GM12878 (cell line): ENCODE data around the gene NCOA6. TPM values are rescaled to one million over a fixed set of nuclear protein-coding genes. Genes with fewer than 3 reads are reported as not detected.

Experiments
- BACH1 ChIP-seq: fragments of 450-650 bp; IDR thresholded peaks from 2 replicates; pipeline ENCODE4 v1.6.1; 2017; ENCODE audit warnings: mild to moderate bottlenecking, borderline replicate concordance
- BRCA1 ChIP-seq: IDR thresholded peaks from 2 replicates; pipeline ENCODE4 v1.6.1; 2011; ENCODE audit warnings: low read depth, low read length, improper control_type of control experiment
- EP300 ChIP-seq, 2 experiments: fragments of 150-350 bp in 1 of 2; IDR thresholded peaks; 2 replicates each; pipeline ENCODE4 v1.6.1; 2011 to 2012; ENCODE audit warnings: low read depth in 2 of 2, low read length in 2 of 2, borderline replicate concordance in 1 of 2, improper control_type of control experiment in 1 of 2, inconsistent platforms in 1 of 2; ENCODE audit not compliant: control insufficient read depth in 1 of 2
- FOXK2 ChIP-seq: fragments of 450-650 bp; IDR thresholded peaks from 2 replicates; pipeline ENCODE4 v1.6.1; 2017; ENCODE audit warnings: mild to moderate bottlenecking, moderate library complexity
- MTA3 ChIP-seq: IDR thresholded peaks from 2 replicates; pipeline ENCODE4 v1.6.1; 2012; ENCODE audit warnings: low read length, inconsistent platforms, borderline replicate concordance
- MYC ChIP-seq: IDR thresholded peaks from 2 replicates; pipeline ENCODE4 v1.6.1; 2011; ENCODE audit warnings: mild to moderate bottlenecking, low read length, moderate library complexity, inconsistent platforms; ENCODE audit not compliant: insufficient read depth, insufficient replicate concordance, insufficient read length, severe bottlenecking
- NFYB ChIP-seq: IDR thresholded peaks from 2 replicates; pipeline ENCODE4 v1.6.1; 2011; ENCODE audit warnings: low read depth, mild to moderate bottlenecking, low read length, improper control_type of control experiment, moderate library complexity; ENCODE audit not compliant: insufficient read depth
- SIN3A ChIP-seq: IDR thresholded peaks from 2 replicates; pipeline ENCODE4 v1.6.1; 2012; ENCODE audit warnings: low read depth, low read length, improper control_type of control experiment
- STAT1 ChIP-seq: fragments of 450-650 bp; conservative IDR thresholded peaks from 2 replicates; pipeline ENCODE4 v1.6.1; 2014; ENCODE audit warnings: antibody characterized with exemption, mild to moderate bottlenecking
- TARDBP ChIP-seq: IDR thresholded peaks from 2 replicates; pipeline ENCODE4 v1.6.1; 2016; ENCODE audit warnings: borderline replicate concordance
- TBL1XR1 ChIP-seq: IDR thresholded peaks from 2 replicates; pipeline ENCODE4 v1.6.1; 2012; ENCODE audit warnings: low read depth, low read length, improper control_type of control experiment
- TCF3 ChIP-seq: IDR thresholded peaks from 2 replicates; pipeline ENCODE4 v1.6.1; 2012; ENCODE audit warnings: low read depth, mild to moderate bottlenecking, low read length, borderline replicate concordance; ENCODE audit not compliant: insufficient read depth
- polyA plus RNA-seq, 11 experiments: library from polyadenylated mRNA; depleted of rRNA in 4 of 11; unstranded in 6 of 11; stranded (reverse) in 5 of 11; fragments of >200 nt; fragmentation: Nextera tagmentation in 4 of 11; fragmentation: Illumina TruSeq in 1 of 11; extraction: Ambion mirVana in 4 of 11; extraction: Trizol in 1 of 11; gene quantifications; 1 replicate in 1 of 11; 2 replicates in 10 of 11; pipeline versions ENCODE4 v1.2.1 to v1.2.3, GENCODE V29; 2011 to 2016; ENCODE audit warnings: inconsistent platforms in 2 of 11, missing spikeins in 2 of 11, low read depth in 1 of 11
- total RNA-seq, 4 experiments: library from RNA; depleted of rRNA in 3 of 4; stranded (reverse); fragments of >200 nt in 3 of 4; fragmentation: Illumina TruSeq in 1 of 4; extraction: Trizol in 1 of 4; gene quantifications; 2 replicates each; pipeline versions ENCODE4 v1.2.1 to v1.2.3, GENCODE V29; 2013 to 2021
- TF ChIP-seq, protein P1 (sequence below): fragments of 450-650 bp; IDR thresholded peaks from 2 replicates; pipeline ENCODE4 v1.6.1; 2017; ENCODE audit warnings: mild to moderate bottlenecking, moderate library complexity
- TF ChIP-seq, protein P2 (sequence below): fragments of 450-650 bp; formaldehyde crosslinking; IDR thresholded peaks from 2 replicates; pipeline ENCODE4 v1.5.0; 2022; ENCODE audit warnings: mild to moderate bottlenecking, missing genetic modification characterization
- TF ChIP-seq, protein P3 (sequence below): IDR thresholded peaks from 2 replicates; pipeline ENCODE4 v1.6.1; 2012; ENCODE audit warnings: mild to moderate bottlenecking, low read depth, low read length

NCOA6 gene
- total and polyA plus RNA-seq, 10 of the 15 experiments (the other 5 are each of a cell fraction or from before 2014, with no cell fraction given) = 6.1 to 20.6 (median 12.6) TPM

DNA sequence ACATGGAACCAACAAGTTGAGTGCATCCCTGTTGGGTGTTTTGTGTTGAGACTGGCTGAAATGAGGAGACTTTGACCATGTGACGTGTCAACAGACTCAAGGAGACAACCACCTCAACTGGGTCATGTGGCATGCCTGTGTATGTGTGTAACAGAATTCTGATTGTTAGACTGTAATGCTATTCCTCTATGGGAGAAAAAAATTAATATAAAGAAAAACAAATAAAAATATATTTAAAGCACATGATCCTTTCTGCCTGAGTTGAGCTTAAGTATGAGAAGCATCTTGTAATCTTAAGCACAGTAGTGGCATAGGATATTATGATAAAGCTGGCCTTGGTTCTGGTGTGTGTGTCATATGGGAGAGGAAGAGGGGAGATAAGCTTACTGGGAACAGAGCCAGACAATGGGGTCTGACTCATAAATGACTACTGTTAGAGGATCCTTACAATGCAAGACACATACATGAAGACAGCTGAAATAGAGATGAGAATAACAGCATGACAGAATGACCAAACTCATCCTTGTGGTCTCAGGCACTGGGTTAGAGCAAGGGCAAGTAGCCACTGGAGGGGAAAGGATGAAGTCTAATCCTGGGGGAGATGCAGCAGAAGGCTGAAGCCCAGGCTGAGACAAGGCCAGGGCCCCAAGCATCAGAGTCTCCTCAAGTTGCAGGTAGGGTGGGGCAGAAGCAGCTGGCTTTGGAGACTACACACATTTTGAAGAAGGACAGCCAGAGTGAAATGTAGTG is 112.1 kb downstream of the NCOA6 start (continued):
- TF ChIP-seq SIN3A (no peak), STAT1 (no peak), BRCA1 (no peak), FOXK2 (no peak), TCF3 (no peak), MYC (no peak), NFYB (no peak), EP300 (IDR thresholded peaks at IDR 0.05; ENCODE audit: borderline replicate concordance in 1 of 2, control insufficient read depth in 1 of 2, low read depth in 2 of 2, low read length in 2 of 2) (0 out of 4 replicates have a peak, but pooled peaks of 1 of the 2 experiments have one; percentile 20), TARDBP (no peak), BACH1 (no peak), MTA3 (no peak; the same call in 1 of the 2 replicates), TBL1XR1 (no peak)
- TF ChIP-seq, protein P1, sequence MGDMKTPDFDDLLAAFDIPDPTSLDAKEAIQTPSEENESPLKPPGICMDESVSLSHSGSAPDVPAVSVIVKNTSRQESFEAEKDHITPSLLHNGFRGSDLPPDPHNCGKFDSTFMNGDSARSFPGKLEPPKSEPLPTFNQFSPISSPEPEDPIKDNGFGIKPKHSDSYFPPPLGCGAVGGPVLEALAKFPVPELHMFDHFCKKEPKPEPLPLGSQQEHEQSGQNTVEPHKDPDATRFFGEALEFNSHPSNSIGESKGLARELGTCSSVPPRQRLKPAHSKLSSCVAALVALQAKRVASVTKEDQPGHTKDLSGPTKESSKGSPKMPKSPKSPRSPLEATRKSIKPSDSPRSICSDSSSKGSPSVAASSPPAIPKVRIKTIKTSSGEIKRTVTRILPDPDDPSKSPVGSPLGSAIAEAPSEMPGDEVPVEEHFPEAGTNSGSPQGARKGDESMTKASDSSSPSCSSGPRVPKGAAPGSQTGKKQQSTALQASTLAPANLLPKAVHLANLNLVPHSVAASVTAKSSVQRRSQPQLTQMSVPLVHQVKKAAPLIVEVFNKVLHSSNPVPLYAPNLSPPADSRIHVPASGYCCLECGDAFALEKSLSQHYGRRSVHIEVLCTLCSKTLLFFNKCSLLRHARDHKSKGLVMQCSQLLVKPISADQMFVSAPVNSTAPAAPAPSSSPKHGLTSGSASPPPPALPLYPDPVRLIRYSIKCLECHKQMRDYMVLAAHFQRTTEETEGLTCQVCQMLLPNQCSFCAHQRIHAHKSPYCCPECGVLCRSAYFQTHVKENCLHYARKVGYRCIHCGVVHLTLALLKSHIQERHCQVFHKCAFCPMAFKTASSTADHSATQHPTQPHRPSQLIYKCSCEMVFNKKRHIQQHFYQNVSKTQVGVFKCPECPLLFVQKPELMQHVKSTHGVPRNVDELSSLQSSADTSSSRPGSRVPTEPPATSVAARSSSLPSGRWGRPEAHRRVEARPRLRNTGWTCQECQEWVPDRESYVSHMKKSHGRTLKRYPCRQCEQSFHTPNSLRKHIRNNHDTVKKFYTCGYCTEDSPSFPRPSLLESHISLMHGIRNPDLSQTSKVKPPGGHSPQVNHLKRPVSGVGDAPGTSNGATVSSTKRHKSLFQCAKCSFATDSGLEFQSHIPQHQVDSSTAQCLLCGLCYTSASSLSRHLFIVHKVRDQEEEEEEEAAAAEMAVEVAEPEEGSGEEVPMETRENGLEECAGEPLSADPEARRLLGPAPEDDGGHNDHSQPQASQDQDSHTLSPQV = no peak
- TF ChIP-seq, protein P2, sequence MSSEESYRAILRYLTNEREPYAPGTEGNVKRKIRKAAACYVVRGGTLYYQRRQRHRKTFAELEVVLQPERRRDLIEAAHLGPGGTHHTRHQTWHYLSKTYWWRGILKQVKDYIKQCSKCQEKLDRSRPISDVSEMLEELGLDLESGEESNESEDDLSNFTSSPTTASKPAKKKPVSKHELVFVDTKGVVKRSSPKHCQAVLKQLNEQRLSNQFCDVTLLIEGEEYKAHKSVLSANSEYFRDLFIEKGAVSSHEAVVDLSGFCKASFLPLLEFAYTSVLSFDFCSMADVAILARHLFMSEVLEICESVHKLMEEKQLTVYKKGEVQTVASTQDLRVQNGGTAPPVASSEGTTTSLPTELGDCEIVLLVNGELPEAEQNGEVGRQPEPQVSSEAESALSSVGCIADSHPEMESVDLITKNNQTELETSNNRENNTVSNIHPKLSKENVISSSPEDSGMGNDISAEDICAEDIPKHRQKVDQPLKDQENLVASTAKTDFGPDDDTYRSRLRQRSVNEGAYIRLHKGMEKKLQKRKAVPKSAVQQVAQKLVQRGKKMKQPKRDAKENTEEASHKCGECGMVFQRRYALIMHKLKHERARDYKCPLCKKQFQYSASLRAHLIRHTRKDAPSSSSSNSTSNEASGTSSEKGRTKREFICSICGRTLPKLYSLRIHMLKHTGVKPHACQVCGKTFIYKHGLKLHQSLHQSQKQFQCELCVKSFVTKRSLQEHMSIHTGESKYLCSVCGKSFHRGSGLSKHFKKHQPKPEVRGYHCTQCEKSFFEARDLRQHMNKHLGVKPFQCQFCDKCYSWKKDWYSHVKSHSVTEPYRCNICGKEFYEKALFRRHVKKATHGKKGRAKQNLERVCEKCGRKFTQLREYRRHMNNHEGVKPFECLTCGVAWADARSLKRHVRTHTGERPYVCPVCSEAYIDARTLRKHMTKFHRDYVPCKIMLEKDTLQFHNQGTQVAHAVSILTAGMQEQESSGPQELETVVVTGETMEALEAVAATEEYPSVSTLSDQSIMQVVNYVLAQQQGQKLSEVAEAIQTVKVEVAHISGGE (CRISPR knock-in tag) = no peak
- TF ChIP-seq, protein P3, sequence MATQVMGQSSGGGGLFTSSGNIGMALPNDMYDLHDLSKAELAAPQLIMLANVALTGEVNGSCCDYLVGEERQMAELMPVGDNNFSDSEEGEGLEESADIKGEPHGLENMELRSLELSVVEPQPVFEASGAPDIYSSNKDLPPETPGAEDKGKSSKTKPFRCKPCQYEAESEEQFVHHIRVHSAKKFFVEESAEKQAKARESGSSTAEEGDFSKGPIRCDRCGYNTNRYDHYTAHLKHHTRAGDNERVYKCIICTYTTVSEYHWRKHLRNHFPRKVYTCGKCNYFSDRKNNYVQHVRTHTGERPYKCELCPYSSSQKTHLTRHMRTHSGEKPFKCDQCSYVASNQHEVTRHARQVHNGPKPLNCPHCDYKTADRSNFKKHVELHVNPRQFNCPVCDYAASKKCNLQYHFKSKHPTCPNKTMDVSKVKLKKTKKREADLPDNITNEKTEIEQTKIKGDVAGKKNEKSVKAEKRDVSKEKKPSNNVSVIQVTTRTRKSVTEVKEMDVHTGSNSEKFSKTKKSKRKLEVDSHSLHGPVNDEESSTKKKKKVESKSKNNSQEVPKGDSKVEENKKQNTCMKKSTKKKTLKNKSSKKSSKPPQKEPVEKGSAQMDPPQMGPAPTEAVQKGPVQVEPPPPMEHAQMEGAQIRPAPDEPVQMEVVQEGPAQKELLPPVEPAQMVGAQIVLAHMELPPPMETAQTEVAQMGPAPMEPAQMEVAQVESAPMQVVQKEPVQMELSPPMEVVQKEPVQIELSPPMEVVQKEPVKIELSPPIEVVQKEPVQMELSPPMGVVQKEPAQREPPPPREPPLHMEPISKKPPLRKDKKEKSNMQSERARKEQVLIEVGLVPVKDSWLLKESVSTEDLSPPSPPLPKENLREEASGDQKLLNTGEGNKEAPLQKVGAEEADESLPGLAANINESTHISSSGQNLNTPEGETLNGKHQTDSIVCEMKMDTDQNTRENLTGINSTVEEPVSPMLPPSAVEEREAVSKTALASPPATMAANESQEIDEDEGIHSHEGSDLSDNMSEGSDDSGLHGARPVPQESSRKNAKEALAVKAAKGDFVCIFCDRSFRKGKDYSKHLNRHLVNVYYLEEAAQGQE = no peak
